Prostate gland (tissue), 2 donors: ENCODE measurements around the gene GPR87.

Experiments used
- POLR2AphosphoS5 ChIP-seq: sonication (generic); formaldehyde crosslinking; IDR thresholded peaks from one replicate; pipeline ENCODE4 v1.6.1; 2017; ENCODE audit warnings: antibody characterized with exemption
- TF ChIP-seq, protein P1 (sequence below), 4 experiments: fragments of 200-600 bp in 2 of 4; fragments of 450-650 bp in 2 of 4; sonication (generic) in 2 of 4; IDR thresholded peaks; 1 replicate in 3 of 4; 2 replicates in 1 of 4; pipeline ENCODE4 v1.5.1; 2016 to 2019; ENCODE audit warnings: antibody characterized with exemption in 4 of 4, mild to moderate bottlenecking in 2 of 4, moderate library complexity in 2 of 4

GRCh38 chr3:151262871-151263525, 53.6 kb downstream of the GPR87 start:
- TF ChIP-seq, protein P1, sequence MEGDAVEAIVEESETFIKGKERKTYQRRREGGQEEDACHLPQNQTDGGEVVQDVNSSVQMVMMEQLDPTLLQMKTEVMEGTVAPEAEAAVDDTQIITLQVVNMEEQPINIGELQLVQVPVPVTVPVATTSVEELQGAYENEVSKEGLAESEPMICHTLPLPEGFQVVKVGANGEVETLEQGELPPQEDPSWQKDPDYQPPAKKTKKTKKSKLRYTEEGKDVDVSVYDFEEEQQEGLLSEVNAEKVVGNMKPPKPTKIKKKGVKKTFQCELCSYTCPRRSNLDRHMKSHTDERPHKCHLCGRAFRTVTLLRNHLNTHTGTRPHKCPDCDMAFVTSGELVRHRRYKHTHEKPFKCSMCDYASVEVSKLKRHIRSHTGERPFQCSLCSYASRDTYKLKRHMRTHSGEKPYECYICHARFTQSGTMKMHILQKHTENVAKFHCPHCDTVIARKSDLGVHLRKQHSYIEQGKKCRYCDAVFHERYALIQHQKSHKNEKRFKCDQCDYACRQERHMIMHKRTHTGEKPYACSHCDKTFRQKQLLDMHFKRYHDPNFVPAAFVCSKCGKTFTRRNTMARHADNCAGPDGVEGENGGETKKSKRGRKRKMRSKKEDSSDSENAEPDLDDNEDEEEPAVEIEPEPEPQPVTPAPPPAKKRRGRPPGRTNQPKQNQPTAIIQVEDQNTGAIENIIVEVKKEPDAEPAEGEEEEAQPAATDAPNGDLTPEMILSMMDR (IDR thresholded peaks at IDR 0.05) = no peak
- no peak for TF ChIP-seq POLR2AphosphoS5
